K562 (cell line): Measurements from ENCODE around the gene PRR16. TPM values are rescaled to one million over a fixed set of nuclear protein-coding genes. Genes with fewer than 3 reads are reported as not detected.

Experiments used
- ATAC-seq: fragments of 200-7000 bp; cut with Tn5 transposase; 3 replicates; pipeline ENCODE4 v1.9.1; 2020; ENCODE audit warnings: moderate library complexity
- BruUV-seq: library from RNA; stranded (reverse); fragments of 400-500 nt; replicated peaks from 2 replicates; lab custom pipeline; 2021; lab: Mats Ljungman, UMichigan
- CTCF ChIA-PET: fragments of 300-600 bp; formaldehyde crosslinking; extraction: SDS; loops from one replicate; lab custom pipeline; 2021; ENCODE audit warnings: low intra/inter-chr PET ratio; lab: Yijun Ruan, JAX
- POLR2A ChIA-PET: fragments of 300-600, 350-650 bp; sonication (Branson Sonifier 250); formaldehyde crosslinking; extraction: SDS; loops from one replicate; lab custom pipeline; 2021; ENCODE audit warnings: antibody characterized with exemption, inconsistent platforms; lab: Yijun Ruan, JAX
- DNase-seq, 4 experiments: peaks; one replicate each; pipeline versions ENCODE4 v3.0.0 to v3.0.0-alpha.2; 2011 to 2018; ENCODE audit warnings: low spot score in 3 of 4, mixed read lengths in 3 of 4; ENCODE audit errors: extremely low read depth in 1 of 4
- FAIRE-seq: peaks from 2 replicates; lab custom pipeline; 2011; peaks lifted over from hg19 to GRCh38; lab: Jason Lieb, UNC
- H2AFZ ChIP-seq: 2 replicates; pipeline ENCODE4 v1.6.0; 2011; ENCODE audit warnings: low read depth, low read length, control low read depth, inconsistent platforms
- H3K27ac ChIP-seq: fragments of 200-600 bp; 3 replicates; pipeline ENCODE4 v1.8.0; 2011; ENCODE audit warnings: low read depth, mild to moderate bottlenecking, control low read depth, inconsistent platforms, low read length, moderate library complexity, mixed read lengths; ENCODE audit errors: extremely low read depth
- H3K27me3 ChIP-seq, 2 experiments: fragments of 300-600 bp in 1 of 2; 2 replicates in 1 of 2; 3 replicates in 1 of 2; pipeline versions ENCODE4 v1.6.0 to v1.8.0; 2011; ENCODE audit warnings: inconsistent platforms in 2 of 2, low read length in 2 of 2, mild to moderate bottlenecking in 1 of 2, mixed read lengths in 1 of 2, moderate library complexity in 1 of 2; ENCODE audit not compliant: control insufficient read depth in 2 of 2, insufficient read depth in 2 of 2
- H3K36me3 ChIP-seq: fragments of 300-600 bp; 3 replicates; pipeline ENCODE4 v1.8.0; 2011; ENCODE audit warnings: mild to moderate bottlenecking, low read length, inconsistent platforms; ENCODE audit not compliant: control insufficient read depth, insufficient read depth
- H3K4me1 ChIP-seq, 2 experiments: fragments of 200-600 bp in 1 of 2; replicated peaks in 1 of 2; 2 replicates in 1 of 2; 3 replicates in 1 of 2; pipeline versions ENCODE4 v1.5.1 to v1.8.0; 2011; ENCODE audit warnings: inconsistent platforms in 2 of 2, low read length in 2 of 2, mild to moderate bottlenecking in 1 of 2, mixed read lengths in 1 of 2, moderate library complexity in 1 of 2; ENCODE audit not compliant: control insufficient read depth in 2 of 2, insufficient read depth in 2 of 2
- H3K4me2 ChIP-seq: 2 replicates; pipeline ENCODE4 v1.6.1; 2011; ENCODE audit warnings: low read length, control low read depth, inconsistent platforms, mixed read lengths; ENCODE audit not compliant: insufficient read depth
- H3K4me3 ChIP-seq: fragments of 200-600 bp; sonication (generic), shearing (Covaris generic); 2 replicates; pipeline ENCODE4 v1.5.1; 2016; ENCODE audit warnings: control low read depth, inconsistent platforms
- H3K79me2 ChIP-seq: fragments of 200-600 bp; 3 replicates; pipeline ENCODE4 v1.8.0; 2011; ENCODE audit warnings: low read length, inconsistent platforms; ENCODE audit not compliant: control insufficient read depth, insufficient read depth
- H3K9ac ChIP-seq, 2 experiments: 2 replicates each; pipeline versions ENCODE4 v1.6.0 to v1.6.1; 2011; ENCODE audit warnings: low read depth in 2 of 2, low read length in 2 of 2, control low read depth in 1 of 2, inconsistent platforms in 1 of 2, mild to moderate bottlenecking in 1 of 2, mixed read lengths in 1 of 2; ENCODE audit not compliant: insufficient read depth in 1 of 2
- H3K9me1 ChIP-seq: one replicate; pipeline ENCODE4 v1.6.0; 2011; ENCODE audit warnings: inconsistent platforms, mild to moderate bottlenecking, low read length, moderate library complexity; ENCODE audit not compliant: control insufficient read depth, insufficient read depth
- H3K9me3 ChIP-seq: replicated peaks from 2 replicates; pipeline ENCODE4 v1.5.1; 2011; ENCODE audit warnings: low read depth, low read length, inconsistent platforms; ENCODE audit not compliant: control insufficient read depth, insufficient read depth
- H4K20me1 ChIP-seq: replicated peaks from 2 replicates; pipeline ENCODE4 v1.6.1; 2011; ENCODE audit warnings: low read length, inconsistent platforms, mixed read lengths; ENCODE audit not compliant: control insufficient read depth, insufficient read depth
- PHF21A ChIP-seq: fragments of 450-650 bp; IDR thresholded peaks from 2 replicates; pipeline ENCODE4 v1.6.1; 2017; ENCODE audit warnings: low read depth, borderline replicate concordance
- RAD21 ChIP-seq, 2 experiments: fragments of 250-450 bp in 1 of 2; fragments of 450-650 bp in 1 of 2; sonication (Bioruptor Pico) in 1 of 2; formaldehyde crosslinking in 1 of 2; IDR thresholded peaks in 1 of 2; conservative IDR thresholded peaks in 1 of 2; 2 replicates each; pipeline versions ENCODE4 v1.4.0 to v1.8.0; 2020 to 2022; ENCODE audit warnings: mild to moderate bottlenecking in 2 of 2, moderate library complexity in 1 of 2
- SAFB2 ChIP-seq: fragments of 200-400 bp; formaldehyde crosslinking; IDR thresholded peaks from 2 replicates; pipeline ENCODE4 v1.6.1; 2018; ENCODE audit warnings: borderline replicate concordance, low read length, low read depth, moderate library complexity; ENCODE audit not compliant: severe bottlenecking
- TAF1 ChIP-seq: IDR thresholded peaks from 2 replicates; pipeline ENCODE4 v1.6.1; 2011; ENCODE audit warnings: mild to moderate bottlenecking, low read length, moderate library complexity; ENCODE audit not compliant: insufficient read depth, control insufficient read depth, severe bottlenecking; ENCODE audit errors: extremely low read depth
- ZNF124 ChIP-seq: sonication (generic); formaldehyde crosslinking; IDR thresholded peaks from 2 replicates; pipeline ENCODE4 v1.8.1; 2022; ENCODE audit warnings: missing genetic modification reagents
- ZNF316 ChIP-seq: fragments of 450-650 bp; IDR thresholded peaks from 2 replicates; pipeline ENCODE4 v1.6.1; 2016
- WGBS: fragments of 100-300 bp; shearing (Covaris generic); methylation state at CpG from one replicate; pipeline ENCODE4 v1.1.6; 2016; ENCODE audit warnings: low coverage, mixed read lengths; ENCODE audit not compliant: insufficient coverage; ENCODE audit errors: missing lambda C conversion rate; 5-methylcytosine and 5-hydroxymethylcytosine counted together
- in situ Hi-C: fragments of 300-500 bp; cut with MboI; formaldehyde crosslinking; loops from 4 replicates; pipeline ENCODE4 v1.15.0; 2018; ENCODE audit warnings: inconsistent platforms, mixed read lengths
- intact Hi-C: fragments of 100-400 bp; cut with micrococcal nuclease; formaldehyde crosslinking; loops from 2 replicates; pipeline ENCODE4 v1.14.2; 2022
- polyA plus RNA-seq, 8 experiments: library from polyadenylated mRNA; depleted of rRNA in 4 of 8; stranded (reverse) in 5 of 8; unstranded in 3 of 8; fragments of >200 nt; fragmentation: Nextera tagmentation in 2 of 8; fragmentation: Illumina TruSeq in 1 of 8; extraction: Ambion mirVana in 2 of 8; extraction: Trizol in 1 of 8; gene quantifications; 2 replicates each; pipeline versions ENCODE4 v1.2.1 to v1.2.3, GENCODE V29; 2011 to 2014; ENCODE audit warnings: inconsistent platforms in 1 of 8, missing spikeins in 1 of 8
- total RNA-seq, 7 experiments: library from RNA; depleted of rRNA in 6 of 7; stranded (reverse); fragments of >200 nt in 6 of 7; fragmentation: Illumina TruSeq in 2 of 7; extraction: Trizol in 2 of 7; gene quantifications; 2 replicates each; pipeline versions ENCODE4 v1.2.1 to v1.2.3, GENCODE V29; 2011 to 2021; ENCODE audit warnings: low replicate concordance in 1 of 7
- TF ChIP-seq, protein P1 (sequence below), 3 experiments: IDR thresholded peaks in 2 of 3; conservative IDR thresholded peaks in 1 of 3; 2 replicates each; pipeline ENCODE4 v1.5.1; 2011 to 2012; ENCODE audit warnings: low read length in 3 of 3, mild to moderate bottlenecking in 3 of 3, control low read depth in 2 of 3, improper control_type of control experiment in 1 of 3, inconsistent platforms in 1 of 3, low read depth in 1 of 3, mixed read lengths in 1 of 3, moderate library complexity in 1 of 3; ENCODE audit not compliant: insufficient read depth in 2 of 3
- TF ChIP-seq, protein P2 (sequence below): fragments of 250-450 bp; sonication (Bioruptor Pico); IDR thresholded peaks from 2 replicates; pipeline ENCODE4 v1.8.0; 2022; ENCODE audit warnings: inconsistent platforms

Gene PRR16
- total and polyA plus RNA-seq, 9 of the 15 experiments (the other 6 are each of a cell fraction or from before 2014, with no cell fraction given): 0.61 to 10.1 (median 3.3) TPM

DNA sequence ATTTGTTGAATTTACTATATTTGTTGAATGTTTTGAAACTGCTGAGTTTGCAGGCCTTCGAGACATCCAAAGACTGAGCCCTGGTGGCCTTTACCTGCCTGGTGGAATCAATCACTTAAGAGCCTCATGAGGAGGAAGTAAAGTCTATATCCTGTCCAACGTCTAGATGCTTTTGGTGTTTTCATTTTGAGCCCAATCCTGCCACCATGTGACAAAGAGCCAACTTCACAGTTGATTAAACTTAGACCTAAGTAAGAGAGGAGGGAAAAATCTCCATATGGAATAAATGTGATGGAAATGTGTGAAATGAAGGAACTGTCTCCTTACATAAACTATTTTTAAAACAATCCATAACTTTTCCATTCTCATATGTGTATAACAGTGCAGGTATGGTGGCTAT is 220.1 kb downstream of the PRR16 start:
- H3K4me3 ChIP-seq: no peak overlapping the region
- H3K27me3 ChIP-seq: no peaks in the 10 kb centered on the region
- CTCF ChIA-PET: no interaction called here
- no peaks in the 10 kb centered on the region for H3K36me3 ChIP-seq
- no peak overlapping the region for H3K27ac ChIP-seq
- no peaks in the 10 kb centered on the region for H3K79me2 ChIP-seq
- no peak overlapping the region for H3K4me2 ChIP-seq
- no peaks in the 10 kb centered on the region for H3K9me1 ChIP-seq
- TF ChIP-seq TAF1 (no peak), RAD21 (CRISPR knock-in tag; conservative IDR thresholded peaks at IDR 0.05 in 1 of 2, IDR thresholded peaks at IDR 0.05 in 1 of 2) (peak; percentile 24 to 25; a peak in 1 of 4 replicates), ZNF316 (0 out of 2 replicates have a peak, but pooled peaks have one; percentile 25), SAFB2 (no peak), PHF21A (no peak), ZNF124 (CRISPR knock-in tag) (no peak)
- TF ChIP-seq, protein P1, sequence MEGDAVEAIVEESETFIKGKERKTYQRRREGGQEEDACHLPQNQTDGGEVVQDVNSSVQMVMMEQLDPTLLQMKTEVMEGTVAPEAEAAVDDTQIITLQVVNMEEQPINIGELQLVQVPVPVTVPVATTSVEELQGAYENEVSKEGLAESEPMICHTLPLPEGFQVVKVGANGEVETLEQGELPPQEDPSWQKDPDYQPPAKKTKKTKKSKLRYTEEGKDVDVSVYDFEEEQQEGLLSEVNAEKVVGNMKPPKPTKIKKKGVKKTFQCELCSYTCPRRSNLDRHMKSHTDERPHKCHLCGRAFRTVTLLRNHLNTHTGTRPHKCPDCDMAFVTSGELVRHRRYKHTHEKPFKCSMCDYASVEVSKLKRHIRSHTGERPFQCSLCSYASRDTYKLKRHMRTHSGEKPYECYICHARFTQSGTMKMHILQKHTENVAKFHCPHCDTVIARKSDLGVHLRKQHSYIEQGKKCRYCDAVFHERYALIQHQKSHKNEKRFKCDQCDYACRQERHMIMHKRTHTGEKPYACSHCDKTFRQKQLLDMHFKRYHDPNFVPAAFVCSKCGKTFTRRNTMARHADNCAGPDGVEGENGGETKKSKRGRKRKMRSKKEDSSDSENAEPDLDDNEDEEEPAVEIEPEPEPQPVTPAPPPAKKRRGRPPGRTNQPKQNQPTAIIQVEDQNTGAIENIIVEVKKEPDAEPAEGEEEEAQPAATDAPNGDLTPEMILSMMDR (IDR thresholded peaks at IDR 0.05 in 2 of 3, conservative IDR thresholded peaks at IDR 0.05 in 1 of 3; ENCODE audit: insufficient read depth in 2 of 3, low read depth in 1 of 3, low read length in 3 of 3): peak in 1 of 3 experiments; percentile 13; a peak in 2 of 6 replicates
- TF ChIP-seq, protein P2, sequence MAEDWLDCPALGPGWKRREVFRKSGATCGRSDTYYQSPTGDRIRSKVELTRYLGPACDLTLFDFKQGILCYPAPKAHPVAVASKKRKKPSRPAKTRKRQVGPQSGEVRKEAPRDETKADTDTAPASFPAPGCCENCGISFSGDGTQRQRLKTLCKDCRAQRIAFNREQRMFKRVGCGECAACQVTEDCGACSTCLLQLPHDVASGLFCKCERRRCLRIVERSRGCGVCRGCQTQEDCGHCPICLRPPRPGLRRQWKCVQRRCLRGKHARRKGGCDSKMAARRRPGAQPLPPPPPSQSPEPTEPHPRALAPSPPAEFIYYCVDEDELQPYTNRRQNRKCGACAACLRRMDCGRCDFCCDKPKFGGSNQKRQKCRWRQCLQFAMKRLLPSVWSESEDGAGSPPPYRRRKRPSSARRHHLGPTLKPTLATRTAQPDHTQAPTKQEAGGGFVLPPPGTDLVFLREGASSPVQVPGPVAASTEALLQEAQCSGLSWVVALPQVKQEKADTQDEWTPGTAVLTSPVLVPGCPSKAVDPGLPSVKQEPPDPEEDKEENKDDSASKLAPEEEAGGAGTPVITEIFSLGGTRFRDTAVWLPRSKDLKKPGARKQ (CRISPR knock-in tag): no peak
- no TSS peak for BruUV-seq
- FAIRE-seq (no peak), DNase-seq (peak in 1 of 4 experiments; percentile 3), ATAC-seq (peak; percentile 28; the same call in 1 of the 3 replicates)
- POLR2A ChIA-PET: no interaction called here
- no peaks in the 10 kb centered on the region for H3K4me1 ChIP-seq
- H3K9me3 ChIP-seq: no peaks in the 10 kb centered on the region; the same call in 1 of the 2 replicates
- H4K20me1 ChIP-seq: no peaks in the 10 kb centered on the region
- H2AFZ ChIP-seq: no peak overlapping the region
- no peak overlapping the region for H3K9ac ChIP-seq
- in situ Hi-C loops: no loop called here
- intact Hi-C loops: no loop called here
- 25% methylated on average over 2 of the region's 2 CpGs for whole genome bisulfite sequencing
